Upper lobe of right lung (tissue), 1 donor: ENCODE measurements around the gene TRO. TPM values are rescaled to one million over a fixed set of nuclear protein-coding genes. Genes with fewer than 3 reads are reported as not detected.

Experiments used
- ATAC-seq: fragments of 200-7000 bp; cut with Tn5 transposase; one replicate; pipeline ENCODE4 v1.9.1; 2020; ENCODE audit warnings: mild to moderate bottlenecking, moderate library complexity
- DNase-seq: peaks from one replicate; pipeline ENCODE4 v3.0.0-alpha.2; 2020
- H3K27ac ChIP-seq: fragments of 200-600 bp; one replicate; pipeline ENCODE4 v1.8.0; 2022
- H3K27me3 ChIP-seq: fragments of 200-600 bp; one replicate; pipeline ENCODE4 v1.8.0; 2022; ENCODE audit warnings: mild to moderate bottlenecking
- H3K36me3 ChIP-seq: fragments of 200-600 bp; one replicate; pipeline ENCODE4 v1.8.0; 2022
- H3K4me1 ChIP-seq: fragments of 200-600 bp; one replicate; pipeline ENCODE4 v1.8.0; 2022
- H3K4me3 ChIP-seq: fragments of 200-600 bp; one replicate; pipeline ENCODE4 v1.8.0; 2022; ENCODE audit warnings: mild to moderate bottlenecking
- H3K9me3 ChIP-seq: fragments of 200-600 bp; one replicate; pipeline ENCODE4 v1.8.0; 2022
- intact Hi-C: fragments of 100-400 bp; cut with DNase I; formaldehyde crosslinking; loops from one replicate; pipeline ENCODE4 v1.11.0; 2022
- total RNA-seq: library from RNA; stranded (reverse); fragmentation: NEBNext Ultra II Directional; extraction: Animal tissue kit (Norgen Biotek cat#: 25700); gene quantifications from one replicate; pipeline ENCODE4 v1.2.1, GENCODE V29; 2021
- TF ChIP-seq, protein P1 (sequence below): fragments of 200-600 bp; IDR thresholded peaks from one replicate; pipeline ENCODE4 v1.8.0; 2022; ENCODE audit warnings: antibody characterized with exemption
- donor health status: DM: no; HTN: yes; CAD: no; lungs with severe emphysema.

The TRO gene
- total RNA-seq, 1 donor from 2014 or later = 2.7 TPM

DNA sequence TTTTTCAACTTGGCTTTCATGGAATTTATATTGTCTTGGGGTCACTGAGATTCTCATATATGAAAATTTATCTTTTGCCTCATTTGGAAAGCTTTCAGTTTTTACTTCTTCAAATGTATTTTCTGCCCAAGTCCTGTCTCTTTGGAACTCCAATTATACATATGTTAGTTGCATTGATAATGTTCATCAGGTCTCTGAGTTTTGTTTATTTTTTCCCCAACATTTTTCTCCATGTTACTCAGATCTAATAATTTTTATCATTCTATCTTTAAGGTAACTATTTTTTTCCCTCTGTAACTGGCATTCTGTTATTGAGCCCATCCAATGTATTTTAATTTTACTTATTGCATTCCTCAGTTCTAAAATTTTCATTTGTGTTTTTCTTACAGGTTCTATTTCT, 10.7 kb upstream of the TRO start:
- intact Hi-C loops = no loop called here
- TF ChIP-seq, protein P1, sequence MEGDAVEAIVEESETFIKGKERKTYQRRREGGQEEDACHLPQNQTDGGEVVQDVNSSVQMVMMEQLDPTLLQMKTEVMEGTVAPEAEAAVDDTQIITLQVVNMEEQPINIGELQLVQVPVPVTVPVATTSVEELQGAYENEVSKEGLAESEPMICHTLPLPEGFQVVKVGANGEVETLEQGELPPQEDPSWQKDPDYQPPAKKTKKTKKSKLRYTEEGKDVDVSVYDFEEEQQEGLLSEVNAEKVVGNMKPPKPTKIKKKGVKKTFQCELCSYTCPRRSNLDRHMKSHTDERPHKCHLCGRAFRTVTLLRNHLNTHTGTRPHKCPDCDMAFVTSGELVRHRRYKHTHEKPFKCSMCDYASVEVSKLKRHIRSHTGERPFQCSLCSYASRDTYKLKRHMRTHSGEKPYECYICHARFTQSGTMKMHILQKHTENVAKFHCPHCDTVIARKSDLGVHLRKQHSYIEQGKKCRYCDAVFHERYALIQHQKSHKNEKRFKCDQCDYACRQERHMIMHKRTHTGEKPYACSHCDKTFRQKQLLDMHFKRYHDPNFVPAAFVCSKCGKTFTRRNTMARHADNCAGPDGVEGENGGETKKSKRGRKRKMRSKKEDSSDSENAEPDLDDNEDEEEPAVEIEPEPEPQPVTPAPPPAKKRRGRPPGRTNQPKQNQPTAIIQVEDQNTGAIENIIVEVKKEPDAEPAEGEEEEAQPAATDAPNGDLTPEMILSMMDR = no peak
- Histone ChIP-seq H3K27ac (no peak overlapping the region), H3K4me3 (no peak overlapping the region), H3K36me3 (no peaks in the 10 kb centered on the region), H3K4me1 (no peaks in the 10 kb centered on the region), H3K9me3 (no peaks in the 10 kb centered on the region), H3K27me3 (no peaks in the 10 kb centered on the region)
- no peak for DNase-seq
- ATAC-seq = no peak

DNA sequence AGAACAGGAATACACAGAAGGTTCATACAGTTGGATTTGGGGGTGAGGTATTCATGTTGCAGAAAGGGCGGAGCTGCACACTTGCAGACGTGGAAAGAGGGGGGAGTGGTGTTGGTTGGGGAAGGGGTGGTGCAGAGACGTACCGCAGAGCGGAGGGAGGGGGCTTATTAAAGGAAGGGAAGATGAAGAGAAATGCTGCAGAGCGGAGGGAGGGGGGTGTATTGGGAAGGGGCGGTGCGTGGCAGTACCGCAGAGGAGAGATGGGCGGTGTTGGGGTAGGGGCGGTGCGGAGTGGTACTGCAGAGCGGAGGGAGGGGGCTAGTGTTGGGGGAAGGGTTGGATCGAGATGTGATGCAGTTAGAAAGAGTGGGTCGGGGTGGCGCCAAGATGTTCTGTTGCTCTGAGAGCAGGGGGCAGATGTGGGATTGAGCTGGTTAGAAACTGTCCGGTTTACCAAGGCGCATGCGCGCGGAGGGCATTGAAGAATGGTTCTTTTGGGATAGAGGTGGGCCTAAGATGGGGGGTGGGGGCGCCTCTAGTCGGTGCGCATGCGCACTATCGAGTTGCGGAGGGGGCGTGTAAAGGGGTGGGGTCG, 900 bp downstream of the TRO start:
- no peak overlapping the region for H3K27ac ChIP-seq
- TF ChIP-seq, protein P1 = no peak
- no peaks in the 10 kb centered on the region for H3K36me3 ChIP-seq
- peak; percentile 27 for ATAC-seq
- no peaks in the 10 kb centered on the region for H3K27me3 ChIP-seq
- DNase-seq = peak; percentile 66
- intact Hi-C loops = no loop called here
- no peaks in the 10 kb centered on the region for H3K9me3 ChIP-seq
- no peaks in the 10 kb centered on the region for H3K4me1 ChIP-seq
- H3K4me3 ChIP-seq = peak overlapping the region; percentile 48

DNA sequence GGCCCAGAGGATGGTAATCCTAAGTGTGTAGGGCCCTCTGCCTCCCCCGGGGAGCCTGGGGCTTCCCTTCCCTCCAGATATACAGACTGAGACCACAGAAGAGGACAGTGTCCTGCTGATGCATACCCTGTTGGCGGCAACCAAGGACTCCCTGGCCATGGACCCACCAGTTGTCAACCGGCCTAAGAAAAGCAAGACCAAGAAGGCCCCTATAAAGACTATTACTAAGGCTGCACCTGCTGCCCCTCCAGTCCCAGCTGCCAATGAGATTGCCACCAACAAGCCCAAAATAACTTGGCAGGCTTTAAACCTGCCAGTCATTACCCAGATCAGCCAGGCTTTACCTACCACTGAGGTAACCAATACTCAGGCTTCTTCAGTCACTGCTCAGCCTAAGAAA, 1.9 kb downstream of the TRO start:
- ATAC-seq = no peak
- intact Hi-C loops = no loop called here
- Histone ChIP-seq H3K9me3 (no peaks in the 10 kb centered on the region), H3K4me3 (no peak overlapping the region), H3K4me1 (no peaks in the 10 kb centered on the region), H3K27ac (no peak overlapping the region), H3K27me3 (no peaks in the 10 kb centered on the region), H3K36me3 (no peaks in the 10 kb centered on the region)
- DNase-seq = no peak
- TF ChIP-seq, protein P1 = no peak

DNA sequence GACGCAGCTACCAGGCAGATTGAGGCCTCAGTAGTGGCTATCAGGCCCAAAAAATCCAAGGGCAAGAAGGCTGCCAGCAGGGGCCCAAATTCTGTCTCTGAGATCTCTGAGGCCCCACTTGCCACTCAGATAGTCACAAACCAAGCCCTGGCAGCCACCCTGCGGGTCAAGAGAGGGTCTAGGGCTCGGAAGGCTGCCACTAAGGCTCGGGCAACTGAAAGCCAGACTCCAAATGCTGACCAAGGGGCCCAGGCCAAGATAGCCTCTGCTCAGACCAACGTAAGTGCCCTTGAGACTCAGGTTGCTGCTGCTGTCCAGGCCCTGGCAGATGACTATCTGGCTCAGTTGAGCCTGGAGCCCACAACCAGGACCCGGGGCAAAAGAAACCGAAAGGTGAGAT, 2.8 kb downstream of the TRO start:
- DNase-seq (no peak), ATAC-seq (no peak)
- Histone ChIP-seq H3K27ac (no peak overlapping the region), H3K9me3 (no peaks in the 10 kb centered on the region), H3K4me3 (no peak overlapping the region), H3K27me3 (no peaks in the 10 kb centered on the region), H3K4me1 (no peaks in the 10 kb centered on the region), H3K36me3 (no peaks in the 10 kb centered on the region)
- TF ChIP-seq, protein P1 = no peak
- intact Hi-C loops = no loop called here

DNA sequence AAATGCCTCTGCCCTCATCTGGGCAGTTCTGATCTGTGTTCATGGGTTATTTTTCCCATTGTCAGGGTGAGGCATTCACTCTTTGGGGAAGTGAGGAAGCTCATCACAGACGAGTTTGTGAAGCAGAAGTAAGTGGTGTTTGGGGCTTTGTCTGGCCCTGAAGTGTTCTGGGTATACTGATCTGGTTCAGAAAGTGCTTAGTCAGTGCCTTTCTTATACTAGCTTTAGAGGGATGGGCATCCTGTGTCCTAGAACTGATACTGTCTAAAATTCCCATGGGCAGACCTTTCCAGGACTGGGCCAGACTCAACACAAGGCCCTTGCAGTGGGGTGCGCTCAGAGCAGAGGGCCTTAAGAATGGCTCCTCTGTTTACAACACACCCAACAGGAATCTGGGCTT, 6.4 kb downstream of the TRO start:
- H3K36me3 ChIP-seq = no peaks in the 10 kb centered on the region
- TF ChIP-seq, protein P1 = no peak
- no peak for DNase-seq
- no peaks in the 10 kb centered on the region for H3K4me1 ChIP-seq
- H3K4me3 ChIP-seq = no peak overlapping the region
- ATAC-seq = no peak
- intact Hi-C loops = no loop called here
- no peaks in the 10 kb centered on the region for H3K9me3 ChIP-seq
- H3K27ac ChIP-seq = no peak overlapping the region
- H3K27me3 ChIP-seq = no peaks in the 10 kb centered on the region

DNA sequence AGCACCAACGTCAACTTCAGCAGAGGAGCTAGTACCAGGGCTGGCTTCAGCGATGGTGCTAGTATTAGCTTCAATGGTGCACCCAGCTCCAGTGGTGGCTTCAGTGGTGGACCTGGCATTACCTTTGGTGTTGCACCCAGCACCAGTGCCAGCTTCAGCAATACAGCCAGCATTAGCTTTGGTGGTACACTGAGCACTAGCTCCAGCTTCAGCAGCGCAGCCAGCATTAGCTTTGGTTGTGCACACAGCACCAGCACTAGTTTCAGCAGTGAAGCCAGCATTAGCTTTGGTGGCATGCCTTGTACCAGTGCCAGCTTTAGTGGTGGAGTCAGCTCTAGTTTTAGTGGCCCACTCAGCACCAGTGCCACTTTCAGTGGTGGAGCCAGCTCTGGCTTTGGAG, 8.3 kb downstream of the TRO start:
- Histone ChIP-seq H3K4me3 (no peak overlapping the region), H3K4me1 (no peaks in the 10 kb centered on the region), H3K27ac (no peak overlapping the region), H3K27me3 (no peaks in the 10 kb centered on the region), H3K9me3 (no peaks in the 10 kb centered on the region), H3K36me3 (no peaks in the 10 kb centered on the region)
- intact Hi-C loops = no loop called here
- DNase-seq (no peak), ATAC-seq (no peak)
- TF ChIP-seq, protein P1 = no peak
